ENCODE data around the gene DAB1. TPM values are rescaled to one million over a fixed set of nuclear protein-coding genes. Genes with fewer than 3 reads are reported as not detected.

DAB1 gene
- polyA plus RNA-seq, 3 donors: not detected

- Mint-ChIP-seq H3K27me3 (ENCODE audit: low read depth in 3 of 3) (peaks cover 1% of the 10 kb centered on the region in 3 donors), H3K27ac (no peak overlapping the region), H3K4me3 (no peak overlapping the region)
Observed at GRCh38 chr1:57188168-57188567, 235.7 kb downstream of the DAB1 start.

GRCh38 chr1:57186455-57186854 is 237.4 kb downstream of the DAB1 start:
- H3K4me1 ChIP-seq (ENCODE audit: control insufficient read depth in 1 of 2, insufficient read depth in 2 of 2, low read length in 2 of 2): no peaks in the 10 kb centered on the region
- Mint-ChIP-seq H3K27ac (no peak overlapping the region), H3K9me3 (peaks cover 0 to 3% (median 2%) of the 10 kb centered on the region in 7 donors), H3K4me3 (no peak overlapping the region), H3K36me3 (no peaks in the 10 kb centered on the region), H3K27me3 (ENCODE audit: low read depth in 3 of 3) (peaks cover 0 to 1% (median 0%) of the 10 kb centered on the region in 3 donors), H3K4me1 (no peaks in the 10 kb centered on the region)
- intact Hi-C loops (cut with micrococcal nuclease): no loop called here
- no peak overlapping the region for H2AFZ ChIP-seq (ENCODE audit: insufficient read depth, low read depth, low read length, poor library complexity, severe bottlenecking)
- H3K27ac ChIP-seq (ENCODE audit: low read depth in 1 of 2, low read length in 2 of 2): no peak overlapping the region
- H3K4me2 ChIP-seq (replicated peaks; ENCODE audit: extremely low read depth, low read length, poor library complexity, severe bottlenecking): no peak overlapping the region
- no peak for DNase-seq
- no peaks in the 10 kb centered on the region for H3K27me3 ChIP-seq (ENCODE audit: control insufficient read depth in 2 of 2, insufficient read depth in 2 of 2, low read length in 2 of 2)
- no peak for TF ChIP-seq CTCF (IDR thresholded peaks at IDR 0.05)
- H3K4me3 ChIP-seq (replicated peaks in 1 of 3; ENCODE audit: low read depth in 2 of 3, low read length in 3 of 3): no peak overlapping the region
- no peaks in the 10 kb centered on the region for H3K79me2 ChIP-seq (ENCODE audit: insufficient read depth, low read length)
- no peak overlapping the region for H3K9ac ChIP-seq (ENCODE audit: insufficient read depth, low read length, poor library complexity, severe bottlenecking)
- H3K36me3 ChIP-seq (replicated peaks in 1 of 2; ENCODE audit: control insufficient read depth in 1 of 2, insufficient read depth in 2 of 2, low read length in 2 of 2): no peaks in the 10 kb centered on the region
- no peaks in the 10 kb centered on the region for H4K20me1 ChIP-seq (ENCODE audit: insufficient read depth, low read length)
- no CpG with 5 or more reads among the region's 3 CpGs for WGBS (ENCODE audit: insufficient coverage)
- no peaks in the 10 kb centered on the region for H3K9me3 ChIP-seq (replicated peaks in 1 of 2; ENCODE audit: control insufficient read depth in 1 of 2, insufficient read depth in 1 of 2, low read length in 2 of 2)

More at GRCh38 chr1:57188168-57188567, 235.7 kb downstream of the DAB1 start:
- Histone ChIP-seq H3K4me2 (replicated peaks; ENCODE audit: extremely low read depth, low read length, poor library complexity, severe bottlenecking) (no peak overlapping the region), H3K4me1 (ENCODE audit: control insufficient read depth in 1 of 2, insufficient read depth in 2 of 2, low read length in 2 of 2) (no peaks in the 10 kb centered on the region), H3K9ac (ENCODE audit: insufficient read depth, low read length, poor library complexity, severe bottlenecking) (no peak overlapping the region), H2AFZ (ENCODE audit: insufficient read depth, low read depth, low read length, poor library complexity, severe bottlenecking) (no peak overlapping the region), H4K20me1 (ENCODE audit: insufficient read depth, low read length) (no peaks in the 10 kb centered on the region), H3K27ac (ENCODE audit: low read depth in 1 of 2, low read length in 2 of 2) (no peak overlapping the region), H3K79me2 (ENCODE audit: insufficient read depth, low read length) (no peaks in the 10 kb centered on the region), H3K9me3 (replicated peaks in 1 of 2; ENCODE audit: control insufficient read depth in 1 of 2, insufficient read depth in 1 of 2, low read length in 2 of 2) (no peaks in the 10 kb centered on the region), H3K27me3 (ENCODE audit: control insufficient read depth in 2 of 2, insufficient read depth in 2 of 2, low read length in 2 of 2) (no peaks in the 10 kb centered on the region), H3K4me3 (replicated peaks in 1 of 3; ENCODE audit: low read depth in 2 of 3, low read length in 3 of 3) (no peak overlapping the region), H3K36me3 (replicated peaks in 1 of 2; ENCODE audit: control insufficient read depth in 1 of 2, insufficient read depth in 2 of 2, low read length in 2 of 2) (no peaks in the 10 kb centered on the region)
- 91% methylated on average over 1 of the region's 2 CpGs for WGBS (ENCODE audit: insufficient coverage)
- Mint-ChIP-seq H3K9me3 (peaks cover 0 to 3% (median 2%) of the 10 kb centered on the region in 7 donors), H3K4me1 (no peaks in the 10 kb centered on the region), H3K36me3 (no peaks in the 10 kb centered on the region)
- no peak for TF ChIP-seq CTCF (IDR thresholded peaks at IDR 0.05)
- intact Hi-C loops (cut with micrococcal nuclease): no loop called here
- DNase-seq: no peak

All from CD14-positive monocyte (primary cell).